GM12878 (cell line): ENCODE results near the gene FKBP7. TPM values are rescaled to one million over a fixed set of nuclear protein-coding genes. Genes with fewer than 3 reads are reported as not detected.
A peak's percentile ranks its signal among the peaks of the same experiment; 100 is the strongest.

Experiments
- ESRRA ChIP-seq: IDR thresholded peaks from 2 replicates; pipeline ENCODE4 v1.6.1; 2012; ENCODE audit warnings: mild to moderate bottlenecking, low read length, improper control_type of control experiment
- EZH2 ChIP-seq: IDR thresholded peaks from 2 replicates; pipeline ENCODE4 v1.6.1; 2012; ENCODE audit warnings: low read depth, mild to moderate bottlenecking, control low read depth, inconsistent platforms, low read length, borderline replicate concordance; ENCODE audit not compliant: control insufficient read depth
- HCFC1 ChIP-seq: fragments of 150-350 bp; IDR thresholded peaks from 2 replicates; pipeline ENCODE4 v1.6.1; 2014; ENCODE audit warnings: low read length
- HDGF ChIP-seq: fragments of 450-650 bp; IDR thresholded peaks from 2 replicates; pipeline ENCODE4 v1.6.1; 2016; ENCODE audit warnings: antibody characterized with exemption
- SMARCA5 ChIP-seq: fragments of 450-650 bp; IDR thresholded peaks from 2 replicates; pipeline ENCODE4 v1.6.1; 2017; ENCODE audit warnings: mild to moderate bottlenecking
- SUPT20H ChIP-seq: IDR thresholded peaks from 2 replicates; pipeline ENCODE4 v1.6.1; 2011; ENCODE audit warnings: low read depth, mild to moderate bottlenecking, low read length, moderate library complexity, borderline replicate concordance; ENCODE audit not compliant: control insufficient read depth
- TCF12 ChIP-seq: IDR thresholded peaks from 2 replicates; pipeline ENCODE4 v1.6.1; 2011; ENCODE audit warnings: low read depth, mild to moderate bottlenecking, low read length
- ZNF384 ChIP-seq: IDR thresholded peaks from 2 replicates; pipeline ENCODE4 v1.6.1; 2012; ENCODE audit warnings: low read depth, mild to moderate bottlenecking, low read length, improper control_type of control experiment, borderline replicate concordance
- polyA plus RNA-seq, 11 experiments: library from polyadenylated mRNA; depleted of rRNA in 4 of 11; unstranded in 6 of 11; stranded (reverse) in 5 of 11; fragments of >200 nt; fragmentation: Nextera tagmentation in 4 of 11; fragmentation: Illumina TruSeq in 1 of 11; extraction: Ambion mirVana in 4 of 11; extraction: Trizol in 1 of 11; gene quantifications; 1 replicate in 1 of 11; 2 replicates in 10 of 11; pipeline versions ENCODE4 v1.2.1 to v1.2.3, GENCODE V29; 2011 to 2016; ENCODE audit warnings: inconsistent platforms in 2 of 11, missing spikeins in 2 of 11, low read depth in 1 of 11
- total RNA-seq, 4 experiments: library from RNA; depleted of rRNA in 3 of 4; stranded (reverse); fragments of >200 nt in 3 of 4; fragmentation: Illumina TruSeq in 1 of 4; extraction: Trizol in 1 of 4; gene quantifications; 2 replicates each; pipeline versions ENCODE4 v1.2.1 to v1.2.3, GENCODE V29; 2013 to 2021
- TF ChIP-seq, protein P1 (sequence below): fragments of 450-650 bp; formaldehyde crosslinking; IDR thresholded peaks from 2 replicates; pipeline ENCODE4 v1.4.0; 2022; ENCODE audit warnings: mild to moderate bottlenecking, moderate library complexity
- TF ChIP-seq, protein P2 (sequence below): fragments of 450-650 bp; conservative IDR thresholded peaks from 2 replicates; pipeline ENCODE4 v1.6.1; 2017; ENCODE audit warnings: mild to moderate bottlenecking, moderate library complexity
- TF ChIP-seq, protein P3 (sequence below): IDR thresholded peaks from 2 replicates; pipeline ENCODE4 v1.6.1; 2012; ENCODE audit warnings: low read length, inconsistent platforms
- TF ChIP-seq, protein P4 (sequence below): fragments of 450-650 bp; IDR thresholded peaks from 2 replicates; pipeline ENCODE4 v1.6.1; 2017; ENCODE audit warnings: mild to moderate bottlenecking, low read depth, inconsistent platforms; ENCODE audit not compliant: poor library complexity, severe bottlenecking
- TF ChIP-seq, protein P5 (sequence below): fragments of 450-650 bp; IDR thresholded peaks from 2 replicates; pipeline ENCODE4 v1.6.1; 2017; ENCODE audit warnings: mild to moderate bottlenecking, moderate library complexity

Gene FKBP7
- total and polyA plus RNA-seq, 10 of the 15 experiments (the other 5 are each of a cell fraction or from before 2014, with no cell fraction given), result 5.6 to 16.7 (median 12.5) TPM

DNA sequence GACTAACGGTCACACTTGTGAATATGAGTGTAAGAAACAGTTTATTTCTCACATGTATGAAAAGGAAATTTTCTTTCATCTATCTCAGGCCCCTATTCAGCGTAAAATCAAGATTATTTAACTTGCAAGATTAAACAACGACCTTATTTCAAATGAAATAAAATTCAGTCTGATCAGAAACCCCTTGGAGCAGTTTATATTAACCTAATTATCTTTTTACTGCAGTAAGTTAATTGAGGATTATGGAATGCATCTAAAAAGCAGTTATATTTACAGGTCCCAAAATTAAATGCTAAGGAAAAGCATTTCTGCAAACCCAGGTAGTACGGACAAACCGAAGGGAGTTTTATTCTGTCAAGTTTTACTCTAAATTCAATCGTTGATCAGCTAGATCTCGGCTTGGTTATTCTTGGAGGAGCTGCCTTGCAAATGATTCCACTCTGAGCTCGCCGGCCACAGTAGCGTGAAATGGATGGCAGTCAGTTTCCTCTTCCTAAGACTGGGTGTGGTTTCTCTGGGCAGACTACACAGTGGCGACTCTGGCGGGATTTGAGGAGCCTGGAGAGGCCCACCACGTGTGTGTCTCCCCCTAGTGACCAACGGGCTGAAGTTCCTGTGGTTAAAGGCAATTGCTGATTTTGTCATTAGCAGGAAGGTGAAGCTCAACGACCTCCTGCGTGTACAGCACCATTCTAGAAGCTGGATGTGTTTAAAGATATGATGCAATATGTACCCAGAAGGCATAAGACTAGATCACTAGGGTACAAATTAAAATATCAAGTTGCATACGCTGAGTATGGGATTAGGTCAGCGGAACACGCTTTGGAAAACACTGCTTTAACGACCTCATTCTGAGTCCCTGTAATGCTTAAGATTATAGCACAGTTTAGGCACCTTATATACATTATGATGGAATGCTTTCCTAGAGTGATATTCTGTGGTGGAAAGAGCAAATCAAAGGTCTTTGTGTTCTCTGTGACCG, 63.8 kb downstream of the FKBP7 start (continued):
- TF ChIP-seq, protein P1, sequence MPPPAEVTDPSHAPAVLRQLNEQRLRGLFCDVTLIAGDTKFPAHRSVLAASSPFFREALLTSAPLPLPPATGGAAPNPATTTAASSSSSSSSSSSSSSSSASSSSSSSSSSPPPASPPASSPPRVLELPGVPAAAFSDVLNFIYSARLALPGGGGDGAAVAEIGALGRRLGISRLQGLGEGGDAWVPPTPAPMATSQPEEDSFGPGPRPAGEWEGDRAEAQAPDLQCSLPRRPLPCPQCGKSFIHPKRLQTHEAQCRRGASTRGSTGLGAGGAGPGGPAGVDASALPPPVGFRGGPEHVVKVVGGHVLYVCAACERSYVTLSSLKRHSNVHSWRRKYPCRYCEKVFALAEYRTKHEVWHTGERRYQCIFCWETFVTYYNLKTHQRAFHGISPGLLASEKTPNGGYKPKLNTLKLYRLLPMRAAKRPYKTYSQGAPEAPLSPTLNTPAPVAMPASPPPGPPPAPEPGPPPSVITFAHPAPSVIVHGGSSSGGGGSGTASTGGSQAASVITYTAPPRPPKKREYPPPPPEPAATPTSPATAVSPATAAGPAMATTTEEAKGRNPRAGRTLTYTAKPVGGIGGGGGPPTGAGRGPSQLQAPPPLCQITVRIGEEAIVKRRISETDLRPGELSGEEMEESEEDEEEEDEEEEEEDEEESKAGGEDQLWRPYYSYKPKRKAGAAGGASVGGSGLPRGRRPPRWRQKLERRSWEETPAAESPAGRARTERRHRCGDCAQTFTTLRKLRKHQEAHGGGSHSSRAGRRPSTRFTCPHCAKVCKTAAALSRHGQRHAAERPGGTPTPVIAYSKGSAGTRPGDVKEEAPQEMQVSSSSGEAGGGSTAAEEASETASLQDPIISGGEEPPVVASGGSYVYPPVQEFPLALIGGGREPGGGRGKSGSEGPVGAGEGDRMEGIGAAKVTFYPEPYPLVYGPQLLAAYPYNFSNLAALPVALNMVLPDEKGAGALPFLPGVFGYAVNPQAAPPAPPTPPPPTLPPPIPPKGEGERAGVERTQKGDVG (CRISPR knock-in tag), result no peak
- TF ChIP-seq, protein P2, sequence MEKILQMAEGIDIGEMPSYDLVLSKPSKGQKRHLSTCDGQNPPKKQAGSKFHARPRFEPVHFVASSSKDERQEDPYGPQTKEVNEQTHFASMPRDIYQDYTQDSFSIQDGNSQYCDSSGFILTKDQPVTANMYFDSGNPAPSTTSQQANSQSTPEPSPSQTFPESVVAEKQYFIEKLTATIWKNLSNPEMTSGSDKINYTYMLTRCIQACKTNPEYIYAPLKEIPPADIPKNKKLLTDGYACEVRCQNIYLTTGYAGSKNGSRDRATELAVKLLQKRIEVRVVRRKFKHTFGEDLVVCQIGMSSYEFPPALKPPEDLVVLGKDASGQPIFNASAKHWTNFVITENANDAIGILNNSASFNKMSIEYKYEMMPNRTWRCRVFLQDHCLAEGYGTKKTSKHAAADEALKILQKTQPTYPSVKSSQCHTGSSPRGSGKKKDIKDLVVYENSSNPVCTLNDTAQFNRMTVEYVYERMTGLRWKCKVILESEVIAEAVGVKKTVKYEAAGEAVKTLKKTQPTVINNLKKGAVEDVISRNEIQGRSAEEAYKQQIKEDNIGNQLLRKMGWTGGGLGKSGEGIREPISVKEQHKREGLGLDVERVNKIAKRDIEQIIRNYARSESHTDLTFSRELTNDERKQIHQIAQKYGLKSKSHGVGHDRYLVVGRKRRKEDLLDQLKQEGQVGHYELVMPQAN, result peak; percentile 18; the same call in 1 of the 2 replicates
- peak; percentile 60; the same call in 1 of the 2 replicates for TF ChIP-seq ESRRA
- no peak for TF ChIP-seq EZH2
- TF ChIP-seq HCFC1, result no peak
- no peak for TF ChIP-seq ZNF384
- TF ChIP-seq HDGF, result peak; percentile 38; the same call in 1 of the 2 replicates
- no peak for TF ChIP-seq SUPT20H
- TF ChIP-seq, protein P3, sequence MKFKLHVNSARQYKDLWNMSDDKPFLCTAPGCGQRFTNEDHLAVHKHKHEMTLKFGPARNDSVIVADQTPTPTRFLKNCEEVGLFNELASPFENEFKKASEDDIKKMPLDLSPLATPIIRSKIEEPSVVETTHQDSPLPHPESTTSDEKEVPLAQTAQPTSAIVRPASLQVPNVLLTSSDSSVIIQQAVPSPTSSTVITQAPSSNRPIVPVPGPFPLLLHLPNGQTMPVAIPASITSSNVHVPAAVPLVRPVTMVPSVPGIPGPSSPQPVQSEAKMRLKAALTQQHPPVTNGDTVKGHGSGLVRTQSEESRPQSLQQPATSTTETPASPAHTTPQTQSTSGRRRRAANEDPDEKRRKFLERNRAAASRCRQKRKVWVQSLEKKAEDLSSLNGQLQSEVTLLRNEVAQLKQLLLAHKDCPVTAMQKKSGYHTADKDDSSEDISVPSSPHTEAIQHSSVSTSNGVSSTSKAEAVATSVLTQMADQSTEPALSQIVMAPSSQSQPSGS, result peak; percentile 15; the same call in 1 of the 2 replicates
- TF ChIP-seq, protein P4, sequence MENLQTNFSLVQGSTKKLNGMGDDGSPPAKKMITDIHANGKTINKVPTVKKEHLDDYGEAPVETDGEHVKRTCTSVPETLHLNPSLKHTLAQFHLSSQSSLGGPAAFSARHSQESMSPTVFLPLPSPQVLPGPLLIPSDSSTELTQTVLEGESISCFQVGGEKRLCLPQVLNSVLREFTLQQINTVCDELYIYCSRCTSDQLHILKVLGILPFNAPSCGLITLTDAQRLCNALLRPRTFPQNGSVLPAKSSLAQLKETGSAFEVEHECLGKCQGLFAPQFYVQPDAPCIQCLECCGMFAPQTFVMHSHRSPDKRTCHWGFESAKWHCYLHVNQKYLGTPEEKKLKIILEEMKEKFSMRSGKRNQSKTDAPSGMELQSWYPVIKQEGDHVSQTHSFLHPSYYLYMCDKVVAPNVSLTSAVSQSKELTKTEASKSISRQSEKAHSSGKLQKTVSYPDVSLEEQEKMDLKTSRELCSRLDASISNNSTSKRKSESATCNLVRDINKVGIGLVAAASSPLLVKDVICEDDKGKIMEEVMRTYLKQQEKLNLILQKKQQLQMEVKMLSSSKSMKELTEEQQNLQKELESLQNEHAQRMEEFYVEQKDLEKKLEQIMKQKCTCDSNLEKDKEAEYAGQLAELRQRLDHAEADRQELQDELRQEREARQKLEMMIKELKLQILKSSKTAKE, result peak; percentile 77
- TF ChIP-seq TCF12, result 0 out of 2 replicates have a peak, but pooled peaks have one; percentile 48
- TF ChIP-seq, protein P5, sequence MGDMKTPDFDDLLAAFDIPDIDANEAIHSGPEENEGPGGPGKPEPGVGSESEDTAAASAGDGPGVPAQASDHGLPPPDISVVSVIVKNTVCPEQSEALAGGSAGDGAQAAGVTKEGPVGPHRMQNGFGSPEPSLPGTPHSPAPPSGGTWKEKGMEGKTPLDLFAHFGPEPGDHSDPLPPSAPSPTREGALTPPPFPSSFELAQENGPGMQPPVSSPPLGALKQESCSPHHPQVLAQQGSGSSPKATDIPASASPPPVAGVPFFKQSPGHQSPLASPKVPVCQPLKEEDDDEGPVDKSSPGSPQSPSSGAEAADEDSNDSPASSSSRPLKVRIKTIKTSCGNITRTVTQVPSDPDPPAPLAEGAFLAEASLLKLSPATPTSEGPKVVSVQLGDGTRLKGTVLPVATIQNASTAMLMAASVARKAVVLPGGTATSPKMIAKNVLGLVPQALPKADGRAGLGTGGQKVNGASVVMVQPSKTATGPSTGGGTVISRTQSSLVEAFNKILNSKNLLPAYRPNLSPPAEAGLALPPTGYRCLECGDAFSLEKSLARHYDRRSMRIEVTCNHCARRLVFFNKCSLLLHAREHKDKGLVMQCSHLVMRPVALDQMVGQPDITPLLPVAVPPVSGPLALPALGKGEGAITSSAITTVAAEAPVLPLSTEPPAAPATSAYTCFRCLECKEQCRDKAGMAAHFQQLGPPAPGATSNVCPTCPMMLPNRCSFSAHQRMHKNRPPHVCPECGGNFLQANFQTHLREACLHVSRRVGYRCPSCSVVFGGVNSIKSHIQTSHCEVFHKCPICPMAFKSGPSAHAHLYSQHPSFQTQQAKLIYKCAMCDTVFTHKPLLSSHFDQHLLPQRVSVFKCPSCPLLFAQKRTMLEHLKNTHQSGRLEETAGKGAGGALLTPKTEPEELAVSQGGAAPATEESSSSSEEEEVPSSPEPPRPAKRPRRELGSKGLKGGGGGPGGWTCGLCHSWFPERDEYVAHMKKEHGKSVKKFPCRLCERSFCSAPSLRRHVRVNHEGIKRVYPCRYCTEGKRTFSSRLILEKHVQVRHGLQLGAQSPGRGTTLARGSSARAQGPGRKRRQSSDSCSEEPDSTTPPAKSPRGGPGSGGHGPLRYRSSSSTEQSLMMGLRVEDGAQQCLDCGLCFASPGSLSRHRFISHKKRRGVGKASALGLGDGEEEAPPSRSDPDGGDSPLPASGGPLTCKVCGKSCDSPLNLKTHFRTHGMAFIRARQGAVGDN, result peak; percentile 69
- peak; percentile 96 for TF ChIP-seq SMARCA5
